ENCODE measurements around the gene LCN15.
"Not testable (repeated sequence)": the region's sequence is repeated elsewhere in the genome, so short reads cannot be mapped to it uniquely, and the experiment has no call there.

LCN15 gene

DNA sequence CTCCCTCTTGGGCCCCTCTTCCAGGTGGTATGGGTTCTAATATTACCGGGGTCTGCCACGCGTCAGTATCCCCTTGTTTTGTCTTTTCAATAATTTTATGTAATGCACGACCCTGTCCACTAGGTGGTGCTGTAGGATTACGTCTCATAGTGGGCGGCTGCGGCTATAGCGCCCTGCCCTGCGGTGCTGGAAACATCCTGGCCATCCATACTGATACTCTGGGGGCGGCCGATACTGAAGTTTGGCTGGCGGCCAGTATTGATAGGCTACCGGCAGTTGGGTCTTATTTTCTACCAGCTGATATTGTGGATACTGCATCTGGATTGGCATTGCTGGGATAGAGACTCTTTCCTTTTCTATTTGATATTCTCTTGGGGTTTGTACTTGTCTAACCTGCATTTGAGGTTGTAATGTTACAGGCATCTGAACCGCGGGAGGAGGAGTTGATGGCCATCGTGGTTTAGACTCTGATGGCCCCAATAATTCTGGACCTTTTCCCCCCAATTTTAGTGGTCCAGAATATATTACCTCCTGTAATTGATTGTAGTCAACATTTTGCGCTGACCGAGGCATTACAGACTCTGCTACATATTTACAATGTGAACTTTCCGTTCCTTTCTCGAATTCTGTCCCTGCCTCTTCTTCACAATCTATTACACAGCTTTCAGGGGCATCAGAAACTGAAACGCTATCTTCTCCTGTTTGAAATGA, 23.5 kb upstream of the LCN15 start:
- H3K4me3 ChIP-seq (IDR thresholded peaks at IDR 0.05; ENCODE audit: insufficient read depth, low read depth, low read length): no peak overlapping the region
- H3K36me3 ChIP-seq (ENCODE audit: insufficient read depth): no peaks in the 10 kb centered on the region
- peak overlapping the region; percentile 9; the same call in 1 of the 2 replicates for H3K4me2 ChIP-seq
- TF ChIP-seq, protein P1, sequence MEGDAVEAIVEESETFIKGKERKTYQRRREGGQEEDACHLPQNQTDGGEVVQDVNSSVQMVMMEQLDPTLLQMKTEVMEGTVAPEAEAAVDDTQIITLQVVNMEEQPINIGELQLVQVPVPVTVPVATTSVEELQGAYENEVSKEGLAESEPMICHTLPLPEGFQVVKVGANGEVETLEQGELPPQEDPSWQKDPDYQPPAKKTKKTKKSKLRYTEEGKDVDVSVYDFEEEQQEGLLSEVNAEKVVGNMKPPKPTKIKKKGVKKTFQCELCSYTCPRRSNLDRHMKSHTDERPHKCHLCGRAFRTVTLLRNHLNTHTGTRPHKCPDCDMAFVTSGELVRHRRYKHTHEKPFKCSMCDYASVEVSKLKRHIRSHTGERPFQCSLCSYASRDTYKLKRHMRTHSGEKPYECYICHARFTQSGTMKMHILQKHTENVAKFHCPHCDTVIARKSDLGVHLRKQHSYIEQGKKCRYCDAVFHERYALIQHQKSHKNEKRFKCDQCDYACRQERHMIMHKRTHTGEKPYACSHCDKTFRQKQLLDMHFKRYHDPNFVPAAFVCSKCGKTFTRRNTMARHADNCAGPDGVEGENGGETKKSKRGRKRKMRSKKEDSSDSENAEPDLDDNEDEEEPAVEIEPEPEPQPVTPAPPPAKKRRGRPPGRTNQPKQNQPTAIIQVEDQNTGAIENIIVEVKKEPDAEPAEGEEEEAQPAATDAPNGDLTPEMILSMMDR (conservative IDR thresholded peaks at IDR 0.05; ENCODE audit: low read depth, low read length): peak; percentile 95
- H3K27me3 ChIP-seq (ENCODE audit: insufficient read depth, low read depth): peaks cover 7% of the 10 kb centered on the region; the same call in 1 of the 2 replicates
- no peaks in the 10 kb centered on the region for H4K20me1 ChIP-seq (ENCODE audit: insufficient read depth)
- H3K27ac ChIP-seq: no peak overlapping the region
- H3K4me1 ChIP-seq (ENCODE audit: low read depth, poor library complexity, severe bottlenecking): peaks cover 59% of the 10 kb centered on the region
- H2AFZ ChIP-seq (ENCODE audit: low read depth): no peak overlapping the region
- no peak overlapping the region for H3K9ac ChIP-seq
- no peaks in the 10 kb centered on the region for H3K79me2 ChIP-seq (ENCODE audit: insufficient read depth, low read depth)

GRCh38 chr9:136786983-136787382, 22.7 kb upstream of the LCN15 start:
- H3K4me2 ChIP-seq; H3K79me2 ChIP-seq (ENCODE audit: insufficient read depth, low read depth); H3K4me3 ChIP-seq (IDR thresholded peaks at IDR 0.05; ENCODE audit: insufficient read depth, low read depth, low read length); H3K9ac ChIP-seq; H2AFZ ChIP-seq (ENCODE audit: low read depth); H4K20me1 ChIP-seq (ENCODE audit: insufficient read depth); H3K36me3 ChIP-seq (ENCODE audit: insufficient read depth); H3K27ac ChIP-seq: not testable (repeated sequence)
- Histone ChIP-seq H3K27me3 (ENCODE audit: insufficient read depth, low read depth) (peaks cover 13% of the 10 kb centered on the region; the same call in 1 of the 2 replicates), H3K4me1 (ENCODE audit: low read depth, poor library complexity, severe bottlenecking) (peaks cover 53% of the 10 kb centered on the region)

GRCh38 chr9:136786451-136786850, 22.1 kb upstream of the LCN15 start:
- TF ChIP-seq, protein P1 (conservative IDR thresholded peaks at IDR 0.05; ENCODE audit: low read depth, low read length): no peak
- Histone ChIP-seq H2AFZ (ENCODE audit: low read depth) (no peak overlapping the region), H3K36me3 (ENCODE audit: insufficient read depth) (no peaks in the 10 kb centered on the region), H3K4me3 (IDR thresholded peaks at IDR 0.05; ENCODE audit: insufficient read depth, low read depth, low read length) (no peak overlapping the region), H3K9ac (no peak overlapping the region), H4K20me1 (ENCODE audit: insufficient read depth) (no peaks in the 10 kb centered on the region), H3K27ac (no peak overlapping the region), H3K4me1 (ENCODE audit: low read depth, poor library complexity, severe bottlenecking) (peaks cover 50% of the 10 kb centered on the region), H3K79me2 (ENCODE audit: insufficient read depth, low read depth) (no peaks in the 10 kb centered on the region), H3K4me2 (no peak overlapping the region), H3K27me3 (ENCODE audit: insufficient read depth, low read depth) (peaks cover 18% of the 10 kb centered on the region; the same call in 1 of the 2 replicates)

DNA sequence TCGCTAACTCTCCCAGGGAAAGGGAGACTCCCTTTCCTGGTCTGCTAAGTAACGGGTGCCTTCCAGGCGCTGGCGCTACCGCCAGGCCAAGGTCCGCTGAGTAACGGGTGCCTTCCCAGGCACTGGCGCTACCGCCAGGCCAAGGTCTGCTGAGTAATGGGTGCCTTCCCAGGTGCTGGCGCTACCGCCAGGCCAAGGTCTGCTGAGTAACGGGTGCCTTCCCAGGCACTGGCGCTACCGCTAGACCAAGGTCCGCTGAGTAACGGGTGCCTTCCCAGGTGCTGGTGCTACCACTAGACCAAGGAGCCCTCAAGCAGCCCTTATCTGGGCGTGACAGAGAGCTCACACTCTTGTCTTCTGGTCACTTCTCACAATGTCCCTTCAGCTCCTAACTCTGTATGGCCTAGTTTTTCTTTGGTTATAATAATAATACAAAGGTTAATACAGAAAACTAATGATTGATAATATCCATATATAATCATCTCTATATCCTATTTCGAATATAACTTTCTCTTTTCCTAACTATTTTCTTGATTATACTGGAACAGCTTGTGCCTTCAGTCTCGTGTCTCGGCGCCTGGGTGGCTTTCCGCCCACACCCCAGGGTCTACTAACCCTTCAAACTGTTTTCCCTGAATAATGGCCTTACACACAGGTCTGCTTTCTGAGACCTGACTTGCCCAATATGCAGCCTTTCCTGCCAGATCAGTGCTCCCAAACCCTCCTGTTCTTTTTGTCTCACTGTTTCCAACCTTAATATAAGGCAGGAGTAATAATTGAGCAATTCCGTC, 21.4 kb upstream of the LCN15 start:
- not testable (repeated sequence) for H4K20me1 ChIP-seq (ENCODE audit: insufficient read depth); H3K36me3 ChIP-seq (ENCODE audit: insufficient read depth); H2AFZ ChIP-seq (ENCODE audit: low read depth); H3K27ac ChIP-seq; H3K79me2 ChIP-seq (ENCODE audit: insufficient read depth, low read depth); H3K9ac ChIP-seq; H3K4me3 ChIP-seq (IDR thresholded peaks at IDR 0.05; ENCODE audit: insufficient read depth, low read depth, low read length)
- peaks cover 50% of the 10 kb centered on the region for H3K4me1 ChIP-seq (ENCODE audit: low read depth, poor library complexity, severe bottlenecking)
- H3K27me3 ChIP-seq (ENCODE audit: insufficient read depth, low read depth): peaks cover 25% of the 10 kb centered on the region; the same call in 1 of the 2 replicates
- H3K4me2 ChIP-seq: peak overlapping the region; percentile 4; the same call in 1 of the 2 replicates

- Histone ChIP-seq H3K27ac (no peak overlapping the region), H2AFZ (ENCODE audit: low read depth) (no peak overlapping the region), H4K20me1 (ENCODE audit: insufficient read depth) (no peaks in the 10 kb centered on the region), H3K9ac (no peak overlapping the region), H3K4me1 (ENCODE audit: low read depth, poor library complexity, severe bottlenecking) (peaks cover 43% of the 10 kb centered on the region), H3K27me3 (ENCODE audit: insufficient read depth, low read depth) (peaks cover 32% of the 10 kb centered on the region; the same call in 1 of the 2 replicates), H3K4me3 (IDR thresholded peaks at IDR 0.05; ENCODE audit: insufficient read depth, low read depth, low read length) (no peak overlapping the region), H3K36me3 (ENCODE audit: insufficient read depth) (no peaks in the 10 kb centered on the region), H3K4me2 (peak overlapping the region; percentile 4; the same call in 1 of the 2 replicates), H3K79me2 (ENCODE audit: insufficient read depth, low read depth) (no peaks in the 10 kb centered on the region)
- TF ChIP-seq, protein P1 (conservative IDR thresholded peaks at IDR 0.05; ENCODE audit: low read depth, low read length): no peak
Observed at GRCh38 chr9:136784997-136785361, 20.7 kb upstream of the LCN15 start.

Measured in KMS-11 (cell line).